Measurements from ENCODE around the gene TTC12.
A peak's percentile ranks its signal among the peaks of the same experiment; 100 is the strongest.

The TTC12 gene

GRCh38 chr11:113311536-113311935 is 2.8 kb upstream of the TTC12 start:
- WGBS = 43% methylated on average over 1 of the region's 1 CpG
- Histone ChIP-seq H3K9ac (ENCODE audit: low read length) (no peak overlapping the region), H4K8ac (ENCODE audit: low read length) (no peak overlapping the region), H3K18ac (ENCODE audit: low read depth in 1 of 2, low read length in 2 of 2) (no peak overlapping the region), H3K14ac (ENCODE audit: low read length in 2 of 2) (no peak overlapping the region), H3K4me1 (ENCODE audit: control insufficient read depth, insufficient read depth, low read depth, low read length) (peaks cover 6% of the 10 kb centered on the region), H4K91ac (ENCODE audit: low read length) (no peak overlapping the region), H2BK5ac (ENCODE audit: low read depth, low read length, poor library complexity, severe bottlenecking) (no peak overlapping the region), H3K4ac (ENCODE audit: low read depth in 1 of 2, low read length in 2 of 2) (no peak overlapping the region), H3K79me1 (replicated peaks; ENCODE audit: low read length, poor library complexity, severe bottlenecking) (peaks cover 3% of the 10 kb centered on the region), H2BK15ac (ENCODE audit: low read depth, poor library complexity, severe bottlenecking) (no peak overlapping the region), H3K27ac (ENCODE audit: low read length, poor library complexity, severe bottlenecking) (peak overlapping the region; percentile 31), H3K23ac (ENCODE audit: low read length in 2 of 2) (no peak overlapping the region), H3K4me3 (ENCODE audit: insufficient read depth in 1 of 2, low read depth in 1 of 2, low read length in 2 of 2) (no peak overlapping the region), H2BK12ac (ENCODE audit: low read length in 2 of 2) (peak overlapping the region in 1 of 2 experiments; percentile 10), H2AK5ac (ENCODE audit: low read length, severe bottlenecking) (no peak overlapping the region), H3K36me3 (ENCODE audit: control insufficient read depth in 1 of 2, insufficient read depth in 2 of 2, low read depth in 1 of 2, low read length in 2 of 2) (no peaks in the 10 kb centered on the region), H3K27me3 (ENCODE audit: control insufficient read depth in 1 of 2, insufficient read depth in 1 of 2, low read length in 2 of 2) (peaks cover 4 to 9% of the 10 kb centered on the region in 2 experiments), H3K4me2 (ENCODE audit: low read length, poor library complexity, severe bottlenecking) (peak overlapping the region; percentile 36), H3K9me3 (ENCODE audit: control insufficient read depth, low read length) (no peaks in the 10 kb centered on the region), H2AFZ (ENCODE audit: low read depth, low read length) (no peak overlapping the region), H2BK120ac (ENCODE audit: low read depth, low read length) (no peak overlapping the region)
- DNase-seq = peak; percentile 22

GRCh38 chr11:113313601-113314000 is 782 bp upstream of the TTC12 start:
- Histone ChIP-seq H3K4me1 (ENCODE audit: control insufficient read depth, insufficient read depth, low read depth, low read length) (peaks cover 6% of the 10 kb centered on the region), H4K91ac (ENCODE audit: low read length) (no peak overlapping the region), H2BK15ac (ENCODE audit: low read depth, poor library complexity, severe bottlenecking) (no peak overlapping the region), H3K27me3 (ENCODE audit: control insufficient read depth in 1 of 2, insufficient read depth in 1 of 2, low read length in 2 of 2) (peaks cover 0 to 1% of the 10 kb centered on the region in 2 experiments), H2BK12ac (ENCODE audit: low read length in 2 of 2) (no peak overlapping the region), H2AFZ (ENCODE audit: low read depth, low read length) (no peak overlapping the region), H3K4me2 (ENCODE audit: low read length, poor library complexity, severe bottlenecking) (no peak overlapping the region), H3K9ac (ENCODE audit: low read length) (peak overlapping the region; percentile 68), H3K23ac (ENCODE audit: low read length in 2 of 2) (no peak overlapping the region), H2BK5ac (ENCODE audit: low read depth, low read length, poor library complexity, severe bottlenecking) (no peak overlapping the region), H3K9me3 (ENCODE audit: control insufficient read depth, low read length) (no peaks in the 10 kb centered on the region), H4K8ac (ENCODE audit: low read length) (no peak overlapping the region), H3K14ac (ENCODE audit: low read length in 2 of 2) (no peak overlapping the region), H3K27ac (ENCODE audit: low read length, poor library complexity, severe bottlenecking) (no peak overlapping the region), H2BK120ac (ENCODE audit: low read depth, low read length) (no peak overlapping the region), H3K79me1 (replicated peaks; ENCODE audit: low read length, poor library complexity, severe bottlenecking) (peaks cover 12% of the 10 kb centered on the region), H3K4me3 (ENCODE audit: insufficient read depth in 1 of 2, low read depth in 1 of 2, low read length in 2 of 2) (peak overlapping the region in 1 of 2 experiments; percentile 84), H3K4ac (ENCODE audit: low read depth in 1 of 2, low read length in 2 of 2) (no peak overlapping the region), H3K18ac (ENCODE audit: low read depth in 1 of 2, low read length in 2 of 2) (no peak overlapping the region), H2AK5ac (ENCODE audit: low read length, severe bottlenecking) (no peak overlapping the region), H3K36me3 (ENCODE audit: control insufficient read depth in 1 of 2, insufficient read depth in 2 of 2, low read depth in 1 of 2, low read length in 2 of 2) (peaks cover 0 to 19% of the 10 kb centered on the region in 2 experiments)
- 85% methylated on average over 3 of the region's 3 CpGs for WGBS
- DNase-seq = no peak

- H3K36me3 ChIP-seq (ENCODE audit: control insufficient read depth in 1 of 2, insufficient read depth in 2 of 2, low read depth in 1 of 2, low read length in 2 of 2) = peaks cover 0 to 23% of the 10 kb centered on the region in 2 experiments
- no peaks in the 10 kb centered on the region for H3K9me3 ChIP-seq (ENCODE audit: control insufficient read depth, low read length)
- H3K4ac ChIP-seq (ENCODE audit: low read depth in 1 of 2, low read length in 2 of 2) = no peak overlapping the region
- no peak overlapping the region for H3K23ac ChIP-seq (ENCODE audit: low read length in 2 of 2)
- peak overlapping the region; percentile 68 for H3K9ac ChIP-seq (ENCODE audit: low read length)
- H4K8ac ChIP-seq (ENCODE audit: low read length) = no peak overlapping the region
- H2AFZ ChIP-seq (ENCODE audit: low read depth, low read length) = no peak overlapping the region
- H2BK120ac ChIP-seq (ENCODE audit: low read depth, low read length) = no peak overlapping the region
- DNase-seq = no peak
- H2BK15ac ChIP-seq (ENCODE audit: low read depth, poor library complexity, severe bottlenecking) = no peak overlapping the region
- peaks cover 12% of the 10 kb centered on the region for H3K79me1 ChIP-seq (replicated peaks; ENCODE audit: low read length, poor library complexity, severe bottlenecking)
- no peak overlapping the region for H2BK12ac ChIP-seq (ENCODE audit: low read length in 2 of 2)
- no peaks in the 10 kb centered on the region for H3K27me3 ChIP-seq (ENCODE audit: control insufficient read depth in 1 of 2, insufficient read depth in 1 of 2, low read length in 2 of 2)
- H3K4me2 ChIP-seq (ENCODE audit: low read length, poor library complexity, severe bottlenecking) = peak overlapping the region; percentile 80
- H3K4me3 ChIP-seq (ENCODE audit: insufficient read depth in 1 of 2, low read depth in 1 of 2, low read length in 2 of 2) = peak overlapping the region; percentile 50 to 84
- no peak overlapping the region for H3K27ac ChIP-seq (ENCODE audit: low read length, poor library complexity, severe bottlenecking)
- H2AK5ac ChIP-seq (ENCODE audit: low read length, severe bottlenecking) = no peak overlapping the region
- no peak overlapping the region for H4K91ac ChIP-seq (ENCODE audit: low read length)
- WGBS = 30% methylated on average over 9 of the region's 9 CpGs
- no peak overlapping the region for H2BK5ac ChIP-seq (ENCODE audit: low read depth, low read length, poor library complexity, severe bottlenecking)
- peaks cover 6% of the 10 kb centered on the region for H3K4me1 ChIP-seq (ENCODE audit: control insufficient read depth, insufficient read depth, low read depth, low read length)
- H3K14ac ChIP-seq (ENCODE audit: low read length in 2 of 2) = no peak overlapping the region
- H3K18ac ChIP-seq (ENCODE audit: low read depth in 1 of 2, low read length in 2 of 2) = no peak overlapping the region
Observed at GRCh38 chr11:113314065-113314388, 356 bp upstream of the TTC12 start.

- Histone ChIP-seq H3K79me1 (replicated peaks; ENCODE audit: low read length, poor library complexity, severe bottlenecking) (peaks cover 12% of the 10 kb centered on the region), H3K18ac (ENCODE audit: low read depth in 1 of 2, low read length in 2 of 2) (no peak overlapping the region), H3K27ac (ENCODE audit: low read length, poor library complexity, severe bottlenecking) (no peak overlapping the region), H2BK120ac (ENCODE audit: low read depth, low read length) (no peak overlapping the region), H2AFZ (ENCODE audit: low read depth, low read length) (no peak overlapping the region), H3K9me3 (ENCODE audit: control insufficient read depth, low read length) (no peaks in the 10 kb centered on the region), H3K27me3 (ENCODE audit: control insufficient read depth in 1 of 2, insufficient read depth in 1 of 2, low read length in 2 of 2) (no peaks in the 10 kb centered on the region), H3K9ac (ENCODE audit: low read length) (peak overlapping the region; percentile 91), H2BK15ac (ENCODE audit: low read depth, poor library complexity, severe bottlenecking) (no peak overlapping the region), H2AK5ac (ENCODE audit: low read length, severe bottlenecking) (no peak overlapping the region), H3K4me3 (ENCODE audit: insufficient read depth in 1 of 2, low read depth in 1 of 2, low read length in 2 of 2) (peak overlapping the region in 1 of 2 experiments; percentile 84), H4K91ac (ENCODE audit: low read length) (no peak overlapping the region), H3K4me1 (ENCODE audit: control insufficient read depth, insufficient read depth, low read depth, low read length) (peaks cover 6% of the 10 kb centered on the region), H3K4ac (ENCODE audit: low read depth in 1 of 2, low read length in 2 of 2) (no peak overlapping the region), H3K23ac (ENCODE audit: low read length in 2 of 2) (no peak overlapping the region), H2BK5ac (ENCODE audit: low read depth, low read length, poor library complexity, severe bottlenecking) (no peak overlapping the region), H3K4me2 (ENCODE audit: low read length, poor library complexity, severe bottlenecking) (no peak overlapping the region), H3K36me3 (ENCODE audit: control insufficient read depth in 1 of 2, insufficient read depth in 2 of 2, low read depth in 1 of 2, low read length in 2 of 2) (peaks cover 8 to 25% of the 10 kb centered on the region in 2 experiments), H4K8ac (ENCODE audit: low read length) (no peak overlapping the region), H2BK12ac (ENCODE audit: low read length in 2 of 2) (no peak overlapping the region), H3K14ac (ENCODE audit: low read length in 2 of 2) (no peak overlapping the region)
- 96% methylated on average over 3 of the region's 6 CpGs for WGBS
- no peak for DNase-seq
Observed at GRCh38 chr11:113315811-113316210, 1.4 kb downstream of the TTC12 start.

Data from mesenchymal stem cell (in vitro differentiated cells and primary cell).